Smooth muscle cell (in vitro differentiated cells): ENCODE data around the gene SEC22C. TPM values are rescaled to one million over a fixed set of nuclear protein-coding genes. Genes with fewer than 3 reads are reported as not detected.

Experiments
- DNase-seq: peaks from one replicate; lab custom pipeline; 2025; ENCODE audit not compliant: unreplicated experiment; lab: John Stamatoyannopoulos, UW
- H2AFZ ChIP-seq: fragments of 200-600 bp; sonication (generic); 2 replicates; pipeline ENCODE4 v1.6.0; 2016; ENCODE audit warnings: antibody characterized with exemption, low read depth, mild to moderate bottlenecking
- H3F3A ChIP-seq: fragments of 200-600 bp; sonication (generic); 2 replicates; pipeline ENCODE4 v1.6.0; 2017; ENCODE audit warnings: antibody characterized with exemption, low read depth
- H3K27ac ChIP-seq: fragments of 200-600 bp; sonication (generic); 2 replicates; pipeline ENCODE4 v1.5.1; 2016; ENCODE audit warnings: low read depth, mild to moderate bottlenecking
- H3K27me3 ChIP-seq: fragments of 200-600 bp; sonication (generic); 2 replicates; pipeline ENCODE4 v1.6.1; 2016; ENCODE audit warnings: low read depth, mild to moderate bottlenecking
- H3K36me3 ChIP-seq: fragments of 200-600 bp; sonication (generic); 2 replicates; pipeline ENCODE4 v1.5.1; 2016; ENCODE audit warnings: low read depth
- H3K4me1 ChIP-seq: fragments of 200-600 bp; sonication (generic); 2 replicates; pipeline ENCODE4 v1.5.1; 2016; ENCODE audit warnings: low read depth
- H3K4me2 ChIP-seq: fragments of 200-600 bp; sonication (generic); 2 replicates; pipeline ENCODE4 v1.6.0; 2016; ENCODE audit warnings: mild to moderate bottlenecking
- H3K4me3 ChIP-seq: fragments of 200-600 bp; sonication (generic); 2 replicates; pipeline ENCODE4 v1.5.1; 2016; ENCODE audit warnings: mild to moderate bottlenecking
- H3K79me2 ChIP-seq: fragments of 200-600 bp; sonication (generic); 2 replicates; pipeline ENCODE4 v1.6.0; 2016; ENCODE audit warnings: low read depth, mild to moderate bottlenecking
- H3K9ac ChIP-seq: fragments of 200-600 bp; sonication (generic); 2 replicates; pipeline ENCODE4 v1.6.0; 2016; ENCODE audit warnings: low read depth
- H3K9me3 ChIP-seq: fragments of 200-600 bp; sonication (generic); replicated peaks from 2 replicates; pipeline ENCODE4 v1.5.1; 2016; ENCODE audit warnings: low read depth
- H4K20me1 ChIP-seq: fragments of 200-600 bp; sonication (generic); 2 replicates; pipeline ENCODE4 v1.6.0; 2016; ENCODE audit warnings: low read depth
- CTCF ChIP-seq: fragments of 200-600 bp; sonication (generic); IDR thresholded peaks from 2 replicates; pipeline ENCODE4 v1.5.1; 2017; ENCODE audit warnings: borderline replicate concordance, mild to moderate bottlenecking, antibody characterized with exemption; ENCODE audit not compliant: insufficient read depth, poor library complexity, severe bottlenecking
- WGBS: methylation state at CpG from one replicate; pipeline ENCODE4 v1.1.7; 2016; ENCODE audit warnings: low lambda C conversion rate; 5-methylcytosine and 5-hydroxymethylcytosine counted together
- polyA plus RNA-seq: library from polyadenylated mRNA; unstranded; fragments of >200 nt; fragmentation: Nextera tagmentation; extraction: Ambion mirVana; gene quantifications from 2 replicates; pipeline ENCODE4 v1.2.1, GENCODE V29; 2016
- total RNA-seq: library from RNA; depleted of rRNA; stranded (reverse); fragments of >200 nt; gene quantifications from 2 replicates; pipeline ENCODE4 v1.2.3, GENCODE V29; 2014

The SEC22C gene
- total and polyA plus RNA-seq, 2 experiments from 2014 or later = 45.7 to 52.2 TPM

GRCh38 chr3:42533161-42533897 is 48.4 kb downstream of the SEC22C start:
- TF ChIP-seq CTCF = no peak
- H3F3A ChIP-seq = no peaks in the 10 kb centered on the region
- H3K27me3 ChIP-seq = no peaks in the 10 kb centered on the region
- H3K9me3 ChIP-seq = no peaks in the 10 kb centered on the region
- no peak overlapping the region for H2AFZ ChIP-seq
- H4K20me1 ChIP-seq = no peaks in the 10 kb centered on the region
- H3K27ac ChIP-seq = no peak overlapping the region
- no peaks in the 10 kb centered on the region for H3K36me3 ChIP-seq
- no peak overlapping the region for H3K4me2 ChIP-seq
- WGBS = 47% methylated on average over 7 of the region's 7 CpGs
- no peak overlapping the region for H3K9ac ChIP-seq
- DNase-seq = no peak
- no peaks in the 10 kb centered on the region for H3K4me1 ChIP-seq
- no peaks in the 10 kb centered on the region for H3K79me2 ChIP-seq
- H3K4me3 ChIP-seq = no peak overlapping the region

- H4K20me1 ChIP-seq = no peaks in the 10 kb centered on the region
- no peaks in the 10 kb centered on the region for H3K36me3 ChIP-seq
- H3K4me1 ChIP-seq = no peaks in the 10 kb centered on the region
- H3K4me2 ChIP-seq = no peak overlapping the region
- no peaks in the 10 kb centered on the region for H3K79me2 ChIP-seq
- no peaks in the 10 kb centered on the region for H3K9me3 ChIP-seq
- WGBS = 94% methylated on average over 4 of the region's 4 CpGs
- no peak overlapping the region for H3K4me3 ChIP-seq
- no peak overlapping the region for H3K27ac ChIP-seq
- H3F3A ChIP-seq = no peaks in the 10 kb centered on the region
- no peak for DNase-seq
- H3K27me3 ChIP-seq = no peaks in the 10 kb centered on the region
- H2AFZ ChIP-seq = no peak overlapping the region
- H3K9ac ChIP-seq = no peak overlapping the region
- no peak for TF ChIP-seq CTCF
Measured at GRCh38 chr3:42532229-42532628, 49.5 kb downstream of the SEC22C start.

- Histone ChIP-seq H3K4me1 (no peaks in the 10 kb centered on the region), H3K4me3 (no peak overlapping the region), H3K9me3 (no peaks in the 10 kb centered on the region), H3F3A (no peaks in the 10 kb centered on the region), H3K36me3 (no peaks in the 10 kb centered on the region), H3K9ac (no peak overlapping the region), H3K4me2 (no peak overlapping the region), H3K79me2 (no peaks in the 10 kb centered on the region), H3K27me3 (no peaks in the 10 kb centered on the region), H3K27ac (no peak overlapping the region), H4K20me1 (no peaks in the 10 kb centered on the region), H2AFZ (no peak overlapping the region)
- no peak for DNase-seq
- no peak for TF ChIP-seq CTCF
- WGBS = 92% methylated on average over 6 of the region's 6 CpGs
Measured at GRCh38 chr3:42531470-42531869, 50.3 kb downstream of the SEC22C start.

- Histone ChIP-seq H3K4me3 (no peak overlapping the region), H4K20me1 (no peaks in the 10 kb centered on the region), H2AFZ (no peak overlapping the region), H3K36me3 (no peaks in the 10 kb centered on the region), H3F3A (no peaks in the 10 kb centered on the region), H3K4me1 (no peaks in the 10 kb centered on the region), H3K9ac (no peak overlapping the region), H3K4me2 (no peak overlapping the region), H3K79me2 (no peaks in the 10 kb centered on the region), H3K9me3 (no peaks in the 10 kb centered on the region), H3K27ac (no peak overlapping the region), H3K27me3 (no peaks in the 10 kb centered on the region)
- no peak for DNase-seq
- TF ChIP-seq CTCF = no peak
Measured at GRCh38 chr3:42530073-42530472, 51.7 kb downstream of the SEC22C start.
